BLaER1 treated with 17β-estradiol and CSF1 and Interleukin-3, amounts not matched to agents 10 nM and 100 nM (cell line): ENCODE data around the gene DUSP9.

ENCODE experiments used
- H3K27ac ChIP-seq, 11 experiments: shearing (Covaris generic); formaldehyde crosslinking; 2 replicates each; pipeline ENCODE4 v1.8.1; 2022
- H3K27me3 ChIP-seq, 11 experiments: shearing (Covaris generic); formaldehyde crosslinking; 2 replicates each; pipeline ENCODE4 v1.8.1; 2022
- H3K36me3 ChIP-seq, 11 experiments: shearing (Covaris generic); formaldehyde crosslinking; 2 replicates each; pipeline ENCODE4 v1.8.1; 2022
- H3K4me1 ChIP-seq, 10 experiments: shearing (Covaris generic); formaldehyde crosslinking; 2 replicates each; pipeline ENCODE4 v1.8.1; 2022
- H3K4me2 ChIP-seq, 11 experiments: shearing (Covaris generic); formaldehyde crosslinking; 2 replicates each; pipeline ENCODE4 v1.8.1; 2022
- H3K4me3 ChIP-seq, 10 experiments: shearing (Covaris generic); formaldehyde crosslinking; 2 replicates each; pipeline ENCODE4 v1.8.1; 2022
- H3K9ac ChIP-seq, 11 experiments: shearing (Covaris generic); formaldehyde crosslinking; 2 replicates each; pipeline ENCODE4 v1.8.1; 2022
- H3K9me3 ChIP-seq, 11 experiments: shearing (Covaris generic); formaldehyde crosslinking; replicated peaks in 1 of 11; 2 replicates each; pipeline ENCODE4 v1.8.1; 2022
- H4K20me1 ChIP-seq, 11 experiments: shearing (Covaris generic); formaldehyde crosslinking; 2 replicates each; pipeline ENCODE4 v1.8.1; 2022
- Cebpa-rat ChIP-seq, 11 experiments: shearing (Covaris generic); IDR thresholded peaks; 2 replicates each; pipeline ENCODE4 v1.8.1; 2022

DUSP9 gene

DNA sequence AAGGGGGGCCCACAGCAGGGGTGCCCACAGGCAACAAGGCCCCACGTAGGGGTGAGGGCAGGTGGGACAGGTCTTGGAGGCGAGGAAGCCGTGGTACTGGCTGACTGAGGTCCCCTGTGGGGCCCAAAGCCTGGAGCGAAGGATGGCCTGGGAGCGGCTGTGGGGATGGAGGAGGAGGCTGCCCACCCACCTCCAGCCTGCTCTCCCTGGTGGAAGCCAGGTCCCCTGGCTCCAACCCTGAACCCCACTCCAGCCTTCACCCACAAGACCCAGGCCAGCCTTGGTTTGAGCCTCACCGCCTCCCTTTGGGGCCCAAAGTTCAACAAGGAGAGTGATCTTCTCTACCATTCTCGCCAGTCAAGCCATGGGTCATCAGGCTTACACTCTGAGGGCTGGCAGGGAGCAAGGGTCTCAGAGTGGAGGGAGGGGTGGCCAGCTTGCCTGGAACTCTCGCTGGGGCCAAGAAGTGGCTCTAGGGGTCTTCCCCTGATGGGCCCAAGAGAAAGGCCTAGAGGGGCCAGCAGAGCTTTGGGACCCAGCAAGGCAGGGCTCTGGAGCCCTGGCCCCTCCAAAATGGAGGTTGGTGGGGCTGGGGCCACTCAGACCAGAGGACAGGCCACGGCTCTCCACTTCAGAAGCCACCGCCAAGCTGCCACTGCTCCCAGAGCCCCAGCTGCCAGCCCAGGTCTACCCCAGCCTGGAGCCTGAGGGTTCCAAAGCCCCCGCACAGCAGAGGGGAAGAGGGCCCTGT is 21.6 kb downstream of the DUSP9 start:
- Histone ChIP-seq H3K4me1 (no peaks in the 10 kb centered on the region), H3K9me3 (peaks cover 0 to 68% (median 28%) of the 10 kb centered on the region in 11 experiments; a peak in 15 of 22 replicates), H3K36me3 (no peaks in the 10 kb centered on the region), H3K27ac (no peak overlapping the region), H3K4me2 (no peak overlapping the region), H3K4me3 (no peak overlapping the region), H3K27me3 (peaks cover 24 to 56% (median 40%) of the 10 kb centered on the region in 11 experiments), H4K20me1 (no peaks in the 10 kb centered on the region; a peak in 1 of 22 replicates), H3K9ac (no peak overlapping the region)
- no peak for TF ChIP-seq Cebpa-rat (IDR thresholded peaks at IDR 0.05)

- Histone ChIP-seq H3K4me2 (no peak overlapping the region), H3K27ac (no peak overlapping the region), H3K9ac (no peak overlapping the region), H3K4me1 (no peaks in the 10 kb centered on the region), H3K9me3 (peaks cover 0 to 67% (median 34%) of the 10 kb centered on the region in 11 experiments; a peak in 15 of 22 replicates), H3K4me3 (no peak overlapping the region), H4K20me1 (no peaks in the 10 kb centered on the region; a peak in 1 of 22 replicates), H3K36me3 (no peaks in the 10 kb centered on the region), H3K27me3 (peaks cover 30 to 57% (median 43%) of the 10 kb centered on the region in 11 experiments)
- no peak for TF ChIP-seq Cebpa-rat (IDR thresholded peaks at IDR 0.05)
Measured at GRCh38 chrX:153669174-153669890, 22.3 kb downstream of the DUSP9 start.

DNA sequence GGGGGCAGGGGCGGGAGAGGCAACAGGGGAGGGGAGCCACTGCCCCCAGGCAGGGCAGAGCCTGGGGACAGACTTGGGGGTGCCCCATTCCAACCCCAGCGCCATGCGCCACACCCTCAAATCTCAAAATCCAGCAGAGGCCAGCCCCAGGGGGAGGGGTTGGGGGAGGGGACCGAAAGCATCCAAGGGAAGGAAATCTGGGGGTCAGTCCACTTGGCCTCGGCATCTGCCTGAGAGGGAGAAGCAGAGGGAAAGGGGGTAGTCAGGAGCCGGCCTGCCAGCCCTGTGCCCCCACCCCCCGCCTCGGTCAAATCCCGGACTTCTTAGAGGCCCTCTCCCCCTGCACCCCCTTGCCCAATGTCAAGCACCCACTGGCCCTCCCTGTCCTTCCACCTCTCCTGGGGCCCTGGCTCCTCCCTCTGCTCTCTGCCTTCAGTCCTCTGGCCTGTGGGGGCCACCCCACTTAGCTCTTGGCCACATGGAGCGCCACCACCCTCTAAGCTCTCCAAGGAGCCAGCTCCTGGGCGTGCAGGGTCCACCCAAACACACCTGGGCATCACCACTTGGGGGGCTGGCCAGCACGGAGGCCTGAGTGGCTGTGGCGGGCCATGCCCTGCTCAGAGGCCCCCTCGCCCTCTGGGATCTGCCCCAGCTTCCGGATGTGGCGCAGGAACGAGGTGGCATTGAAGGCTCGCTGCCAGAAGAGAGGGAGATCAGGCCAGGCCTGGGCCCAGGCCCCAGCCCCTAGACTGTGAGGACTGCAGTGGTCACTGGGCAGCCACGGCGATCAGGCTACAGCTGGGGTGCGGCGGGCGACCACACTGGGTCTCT is 23.1 kb downstream of the DUSP9 start:
- H3K9ac ChIP-seq: no peak overlapping the region
- TF ChIP-seq Cebpa-rat (IDR thresholded peaks at IDR 0.05): no peak
- H3K4me1 ChIP-seq: peaks cover 0 to 4% (median 0%) of the 10 kb centered on the region in 10 experiments; a peak in 4 of 20 replicates

GRCh38 chrX:153670748-153671588 is 24.0 kb downstream of the DUSP9 start:
- peaks cover 36 to 63% (median 51%) of the 10 kb centered on the region in 11 experiments for H3K27me3 ChIP-seq
- no peak overlapping the region for H3K9ac ChIP-seq
- H3K27ac ChIP-seq: no peak overlapping the region
- TF ChIP-seq Cebpa-rat (IDR thresholded peaks at IDR 0.05): no peak
- H3K4me1 ChIP-seq: peaks cover 0 to 12% (median 0%) of the 10 kb centered on the region in 10 experiments; a peak in 4 of 20 replicates
- no peaks in the 10 kb centered on the region for H3K36me3 ChIP-seq
- H3K4me2 ChIP-seq: no peak overlapping the region
- H3K4me3 ChIP-seq: no peak overlapping the region
- peaks cover 0 to 57% (median 34%) of the 10 kb centered on the region in 11 experiments; a peak in 13 of 22 replicates for H3K9me3 ChIP-seq
- no peaks in the 10 kb centered on the region; a peak in 1 of 22 replicates for H4K20me1 ChIP-seq

More for the DNA sequence above, 23.1 kb downstream of the DUSP9 start:
- H3K27ac ChIP-seq: no peak overlapping the region
- H3K4me3 ChIP-seq: no peak overlapping the region
- no peak overlapping the region for H3K4me2 ChIP-seq
- no peaks in the 10 kb centered on the region; a peak in 1 of 22 replicates for H4K20me1 ChIP-seq
- H3K9me3 ChIP-seq: peaks cover 0 to 66% (median 34%) of the 10 kb centered on the region in 11 experiments; a peak in 15 of 22 replicates
- peaks cover 35 to 61% (median 49%) of the 10 kb centered on the region in 11 experiments for H3K27me3 ChIP-seq
- H3K36me3 ChIP-seq: no peaks in the 10 kb centered on the region

DNA sequence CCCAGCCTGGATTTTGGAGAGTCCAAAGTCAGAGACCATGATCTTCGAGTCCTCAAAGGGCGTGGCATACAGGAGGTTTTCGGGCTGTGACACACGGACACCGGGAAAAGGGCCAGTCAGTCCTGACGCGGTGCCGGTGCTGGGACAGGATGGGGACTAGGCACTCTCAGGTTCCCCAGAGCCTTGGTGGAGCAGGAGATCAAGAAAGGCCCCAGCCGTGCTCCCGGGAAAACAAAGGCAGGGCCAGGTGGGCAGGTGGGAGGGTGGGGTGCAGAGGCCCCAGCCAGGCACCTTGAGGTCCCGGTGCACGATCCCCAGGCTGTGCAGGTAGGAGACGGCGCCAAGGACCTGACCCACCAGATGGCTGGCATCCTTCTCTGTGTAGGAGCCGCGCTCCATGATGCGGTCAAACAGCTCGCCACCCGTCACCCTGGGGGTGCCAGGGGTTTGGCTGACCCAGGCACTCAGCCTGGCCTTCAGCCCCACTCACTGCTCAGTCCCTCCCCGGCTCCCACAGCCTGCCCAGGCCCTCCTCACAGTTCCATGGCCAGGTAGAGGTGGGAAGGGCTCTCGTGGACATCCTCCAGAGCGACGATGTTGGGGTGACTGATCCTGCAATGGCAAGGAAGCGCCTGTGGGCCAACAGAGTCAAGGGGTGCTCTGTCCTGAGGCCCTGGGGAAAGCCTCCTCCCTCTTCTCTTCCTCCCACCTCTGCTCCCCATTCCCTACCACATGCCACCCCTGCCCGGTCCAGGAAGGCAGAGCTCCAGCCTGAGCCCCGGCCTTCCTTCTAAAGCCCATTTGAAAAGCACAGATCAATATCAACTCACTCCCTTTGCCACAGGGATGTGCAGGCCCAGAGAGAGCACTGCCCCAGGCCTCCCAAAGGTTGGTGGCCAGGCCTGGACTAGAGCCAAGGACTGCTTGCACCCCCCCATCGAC is 24.9 kb downstream of the DUSP9 start:
- H3K9me3 ChIP-seq: peaks cover 0 to 54% (median 34%) of the 10 kb centered on the region in 11 experiments; a peak in 13 of 22 replicates
- no peak overlapping the region for H3K4me3 ChIP-seq
- H3K4me2 ChIP-seq: no peak overlapping the region
- no peak overlapping the region for H3K9ac ChIP-seq
- no peaks in the 10 kb centered on the region for H3K36me3 ChIP-seq
- H3K4me1 ChIP-seq: peaks cover 0 to 13% (median 0%) of the 10 kb centered on the region in 10 experiments; a peak in 4 of 20 replicates
- no peaks in the 10 kb centered on the region; a peak in 1 of 22 replicates for H4K20me1 ChIP-seq
- peaks cover 36 to 64% (median 53%) of the 10 kb centered on the region in 11 experiments for H3K27me3 ChIP-seq
- H3K27ac ChIP-seq: no peak overlapping the region
- no peak for TF ChIP-seq Cebpa-rat (IDR thresholded peaks at IDR 0.05)

- no peak overlapping the region for H3K27ac ChIP-seq
- peaks cover 36 to 65% (median 57%) of the 10 kb centered on the region in 11 experiments for H3K27me3 ChIP-seq
- peaks cover 0 to 54% (median 34%) of the 10 kb centered on the region in 11 experiments; a peak in 13 of 22 replicates for H3K9me3 ChIP-seq
- no peak overlapping the region for H3K9ac ChIP-seq
- no peaks in the 10 kb centered on the region; a peak in 1 of 22 replicates for H4K20me1 ChIP-seq
- no peak overlapping the region for H3K4me3 ChIP-seq
- no peaks in the 10 kb centered on the region for H3K36me3 ChIP-seq
- H3K4me1 ChIP-seq: peaks cover 0 to 13% (median 0%) of the 10 kb centered on the region in 10 experiments; a peak in 4 of 20 replicates
- TF ChIP-seq Cebpa-rat (IDR thresholded peaks at IDR 0.05): no peak
- no peak overlapping the region for H3K4me2 ChIP-seq
Measured at GRCh38 chrX:153672531-153673427, 25.8 kb downstream of the DUSP9 start.
